IPS DF 4.7 (cell line): Measurements from ENCODE around the gene STH.

Experiments used
- DNase-seq: peaks from one replicate; pipeline ENCODE4 v3.0.0-alpha.2; 2013; ENCODE audit warnings: low spot score; ENCODE audit errors: extremely low read depth

STH gene

DNA sequence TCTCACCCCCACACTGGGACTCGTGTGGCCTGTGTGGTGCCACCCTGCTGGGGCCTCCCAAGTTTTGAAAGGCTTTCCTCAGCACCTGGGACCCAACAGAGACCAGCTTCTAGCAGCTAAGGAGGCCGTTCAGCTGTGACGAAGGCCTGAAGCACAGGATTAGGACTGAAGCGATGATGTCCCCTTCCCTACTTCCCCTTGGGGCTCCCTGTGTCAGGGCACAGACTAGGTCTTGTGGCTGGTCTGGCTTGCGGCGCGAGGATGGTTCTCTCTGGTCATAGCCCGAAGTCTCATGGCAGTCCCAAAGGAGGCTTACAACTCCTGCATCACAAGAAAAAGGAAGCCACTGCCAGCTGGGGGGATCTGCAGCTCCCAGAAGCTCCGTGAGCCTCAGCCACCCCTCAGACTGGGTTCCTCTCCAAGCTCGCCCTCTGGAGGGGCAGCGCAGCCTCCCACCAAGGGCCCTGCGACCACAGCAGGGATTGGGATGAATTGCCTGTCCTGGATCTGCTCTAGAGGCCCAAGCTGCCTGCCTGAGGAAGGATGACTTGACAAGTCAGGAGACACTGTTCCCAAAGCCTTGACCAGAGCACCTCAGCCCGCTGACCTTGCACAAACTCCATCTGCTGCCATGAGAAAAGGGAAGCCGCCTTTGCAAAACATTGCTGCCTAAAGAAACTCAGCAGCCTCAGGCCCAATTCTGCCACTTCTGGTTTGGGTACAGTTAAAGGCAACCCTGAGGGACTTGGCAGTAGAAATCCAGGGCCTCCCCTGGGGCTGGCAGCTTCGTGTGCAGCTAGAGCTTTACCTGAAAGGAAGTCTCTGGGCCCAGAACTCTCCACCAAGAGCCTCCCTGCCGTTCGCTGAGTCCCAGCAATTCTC is 27.4 kb downstream of the STH start:
- no peak for DNase-seq

DNA sequence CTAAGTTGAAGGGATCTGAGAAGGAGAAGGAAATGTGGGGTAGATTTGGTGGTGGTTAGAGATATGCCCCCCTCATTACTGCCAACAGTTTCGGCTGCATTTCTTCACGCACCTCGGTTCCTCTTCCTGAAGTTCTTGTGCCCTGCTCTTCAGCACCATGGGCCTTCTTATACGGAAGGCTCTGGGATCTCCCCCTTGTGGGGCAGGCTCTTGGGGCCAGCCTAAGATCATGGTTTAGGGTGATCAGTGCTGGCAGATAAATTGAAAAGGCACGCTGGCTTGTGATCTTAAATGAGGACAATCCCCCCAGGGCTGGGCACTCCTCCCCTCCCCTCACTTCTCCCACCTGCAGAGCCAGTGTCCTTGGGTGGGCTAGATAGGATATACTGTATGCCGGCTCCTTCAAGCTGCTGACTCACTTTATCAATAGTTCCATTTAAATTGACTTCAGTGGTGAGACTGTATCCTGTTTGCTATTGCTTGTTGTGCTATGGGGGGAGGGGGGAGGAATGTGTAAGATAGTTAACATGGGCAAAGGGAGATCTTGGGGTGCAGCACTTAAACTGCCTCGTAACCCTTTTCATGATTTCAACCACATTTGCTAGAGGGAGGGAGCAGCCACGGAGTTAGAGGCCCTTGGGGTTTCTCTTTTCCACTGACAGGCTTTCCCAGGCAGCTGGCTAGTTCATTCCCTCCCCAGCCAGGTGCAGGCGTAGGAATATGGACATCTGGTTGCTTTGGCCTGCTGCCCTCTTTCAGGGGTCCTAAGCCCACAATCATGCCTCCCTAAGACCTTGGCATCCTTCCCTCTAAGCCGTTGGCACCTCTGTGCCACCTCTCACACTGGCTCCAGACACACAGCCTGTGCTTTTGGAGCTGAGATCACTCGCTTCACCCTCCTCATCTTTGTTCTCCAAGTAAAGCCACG is 28.3 kb downstream of the STH start:
- no peak for DNase-seq

DNA sequence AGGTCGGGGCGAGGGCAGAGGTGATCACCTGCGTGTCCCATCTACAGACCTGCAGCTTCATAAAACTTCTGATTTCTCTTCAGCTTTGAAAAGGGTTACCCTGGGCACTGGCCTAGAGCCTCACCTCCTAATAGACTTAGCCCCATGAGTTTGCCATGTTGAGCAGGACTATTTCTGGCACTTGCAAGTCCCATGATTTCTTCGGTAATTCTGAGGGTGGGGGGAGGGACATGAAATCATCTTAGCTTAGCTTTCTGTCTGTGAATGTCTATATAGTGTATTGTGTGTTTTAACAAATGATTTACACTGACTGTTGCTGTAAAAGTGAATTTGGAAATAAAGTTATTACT is 28.9 kb downstream of the STH start:
- DNase-seq = no peak

GRCh38 chr17:46028374-46028773 is 29.3 kb downstream of the STH start:
- no peak for DNase-seq

GRCh38 chr17:46028981-46029565 is 30.0 kb downstream of the STH start:
- DNase-seq = no peak

GRCh38 chr17:46029627-46030026 is 30.6 kb downstream of the STH start:
- DNase-seq = no peak

- DNase-seq = no peak
These were observed 31.7 kb downstream of the STH start for GRCh38 chr17:46030752-46031151.

DNA sequence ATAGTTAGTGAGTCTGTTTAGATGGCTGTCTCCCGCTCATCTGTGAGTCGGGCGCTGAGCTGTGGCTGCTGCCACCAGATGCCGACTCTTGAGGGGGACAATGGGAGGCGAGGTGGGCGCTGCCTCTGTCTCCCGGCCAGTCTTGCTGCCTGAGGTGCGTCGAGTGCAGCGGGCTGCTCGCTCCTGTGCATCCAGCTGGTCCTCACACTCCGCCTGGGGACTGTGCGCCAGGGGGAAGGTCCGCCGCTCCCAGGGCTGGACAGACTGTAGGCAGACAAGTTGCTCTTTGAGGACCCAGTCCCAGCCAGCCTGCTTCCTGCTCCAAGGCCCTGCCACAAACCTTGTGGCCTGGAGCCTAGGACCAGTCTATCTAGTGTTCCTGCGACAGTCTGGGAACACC is 32.4 kb downstream of the STH start:
- no peak for DNase-seq

DNA sequence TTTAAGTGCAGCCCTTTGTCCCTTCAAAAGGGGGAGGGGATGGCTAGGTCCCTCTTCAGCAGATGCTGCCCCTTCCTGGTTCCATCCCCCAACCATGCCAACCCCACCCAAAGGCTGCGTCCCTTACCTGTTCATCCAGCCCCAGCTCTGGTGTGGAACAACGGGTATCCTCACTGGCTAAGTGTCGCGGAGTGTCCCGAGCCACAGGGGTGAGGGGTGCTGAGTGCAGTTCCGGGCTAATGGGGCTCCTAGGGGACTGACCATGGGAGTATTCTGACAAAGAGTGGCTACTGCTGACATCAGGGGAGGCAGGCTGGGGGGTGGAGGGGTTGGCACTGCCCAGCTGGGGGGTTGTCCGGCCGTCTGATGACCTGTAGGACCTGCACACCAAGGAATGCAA is 32.9 kb downstream of the STH start:
- DNase-seq = no peak

GRCh38 chr17:46032909-46033308 is 33.9 kb downstream of the STH start:
- no peak for DNase-seq

- DNase-seq = no peak
These were observed 34.3 kb downstream of the STH start for GRCh38 chr17:46033392-46033791.

- no peak for DNase-seq
These were observed 36.2 kb downstream of the STH start for GRCh38 chr17:46035112-46035818.

DNA sequence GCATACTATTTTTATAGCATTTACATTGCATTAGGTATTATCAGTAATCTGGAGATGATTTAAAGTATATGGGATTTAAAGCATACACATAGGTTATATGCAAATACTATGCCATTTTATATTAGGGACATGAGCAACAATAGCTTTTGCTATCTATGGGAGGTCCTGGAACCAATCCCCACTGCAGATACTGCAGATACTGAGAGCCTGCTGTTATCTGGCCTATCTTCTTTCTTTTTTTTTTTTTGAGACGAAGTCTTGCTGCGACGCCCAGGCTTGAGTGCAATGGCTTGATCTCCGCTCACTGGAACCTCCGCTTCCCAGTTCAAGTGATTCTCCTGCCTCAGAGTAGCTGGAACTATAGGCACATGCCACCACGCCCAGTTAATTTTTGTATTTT is 37.4 kb downstream of the STH start:
- DNase-seq = no peak

DNA sequence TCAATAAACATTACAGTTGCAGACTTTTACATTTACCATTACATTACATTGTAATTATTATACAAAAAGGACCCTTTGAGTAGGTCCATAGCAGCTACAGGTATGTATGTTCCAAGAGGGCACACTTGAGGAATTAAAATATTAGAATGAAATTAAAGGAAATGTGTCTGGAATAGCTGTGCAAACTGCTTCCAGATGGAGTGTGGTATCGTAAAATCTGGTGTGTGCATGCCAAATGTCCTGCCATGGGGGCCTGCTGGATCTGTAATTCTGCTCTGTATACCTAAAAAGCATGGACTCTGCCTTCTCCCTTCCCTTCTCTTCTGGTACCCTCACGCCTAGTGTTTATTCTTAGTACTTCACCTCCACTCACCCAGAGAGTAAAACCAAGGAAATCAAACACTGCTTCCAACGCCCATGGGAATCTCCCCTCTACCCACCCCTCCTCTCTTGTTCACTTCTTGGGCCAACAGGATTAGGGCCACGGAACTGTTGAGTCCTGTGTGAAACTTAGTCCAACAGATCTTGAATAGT is 38.7 kb downstream of the STH start:
- no peak for DNase-seq

- DNase-seq = no peak
These were observed 39.4 kb downstream of the STH start for GRCh38 chr17:46038414-46038813.

- DNase-seq = no peak
These were observed 39.9 kb downstream of the STH start for GRCh38 chr17:46038937-46039336.

GRCh38 chr17:46039592-46040186 is 40.6 kb downstream of the STH start:
- DNase-seq = no peak

GRCh38 chr17:46042246-46042645 is 43.2 kb downstream of the STH start:
- no peak for DNase-seq

GRCh38 chr17:46042925-46043324 is 43.9 kb downstream of the STH start:
- no peak for DNase-seq

DNA sequence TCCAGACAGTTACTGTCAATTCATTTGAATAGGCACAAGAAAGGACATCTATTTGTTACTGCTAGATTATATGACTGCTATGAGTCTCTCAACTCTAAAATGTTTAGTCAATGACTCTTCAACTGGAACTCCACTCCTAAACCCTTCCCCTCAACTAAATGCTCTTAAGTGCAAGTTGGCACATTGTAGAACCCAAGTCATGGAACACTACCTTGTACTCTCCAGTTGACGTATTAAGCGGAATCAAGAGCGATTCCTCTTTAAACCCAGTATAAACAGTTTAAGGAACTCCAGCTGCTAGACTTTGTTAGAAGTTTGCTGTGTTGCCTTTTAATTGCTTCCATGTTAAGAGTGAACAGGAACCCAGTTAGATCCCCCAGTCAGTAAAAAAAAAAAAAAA is 44.6 kb downstream of the STH start:
- no peak for DNase-seq
